PC-9 (cell line): ENCODE results near the gene LSMEM2. TPM values are rescaled to one million over a fixed set of nuclear protein-coding genes. Genes with fewer than 3 reads are reported as not detected.

Experiments used
- BruUV-seq: library from RNA; stranded (reverse); fragments of 400-500 nt; replicated peaks from 2 replicates; lab custom pipeline; 2021; lab: Mats Ljungman, UMichigan
- CTCF ChIA-PET: fragments of 300-600 bp; sonication (Branson Sonifier 250); formaldehyde crosslinking; loops from one replicate; lab custom pipeline; 2022; ENCODE audit warnings: antibody characterized with exemption; lab: Charles Lee
- POLR2A ChIA-PET: fragments of 300-600 bp; sonication (Branson Sonifier 250); formaldehyde crosslinking; loops from one replicate; lab custom pipeline; 2022; ENCODE audit warnings: antibody characterized with exemption; ENCODE audit not compliant: unreplicated experiment; lab: Charles Lee
- DNase-seq, 2 experiments: peaks; one replicate each; pipeline versions ENCODE4 v3.0.0 to v3.0.0-alpha.2; 2015 to 2022; ENCODE audit warnings: mixed read lengths in 1 of 2
- H2AFZ ChIP-seq: fragments of 200-600 bp; sonication (generic); 2 replicates; pipeline ENCODE4 v1.8.1; 2017; ENCODE audit warnings: antibody characterized with exemption
- H3F3A ChIP-seq: fragments of 200-600 bp; sonication (generic); 2 replicates; pipeline ENCODE4 v1.8.1; 2017; ENCODE audit warnings: antibody characterized with exemption, mild to moderate bottlenecking, low read depth; ENCODE audit not compliant: insufficient read depth
- H3K27ac ChIP-seq: fragments of 200-600 bp; sonication (generic); 2 replicates; pipeline ENCODE4 v1.6.1; 2016; ENCODE audit warnings: mixed run types
- H3K27me3 ChIP-seq: fragments of 200-600 bp; sonication (generic); 2 replicates; pipeline ENCODE4 v1.6.1; 2016; ENCODE audit warnings: low read depth, mixed run types; ENCODE audit not compliant: insufficient read depth
- H3K36me3 ChIP-seq: fragments of 200-600 bp; sonication (generic); 2 replicates; pipeline ENCODE4 v1.6.1; 2016; ENCODE audit warnings: low read depth, mixed run types
- H3K4me1 ChIP-seq: fragments of 200-600 bp; sonication (generic); replicated peaks from 2 replicates; pipeline ENCODE4 v1.6.1; 2016; ENCODE audit warnings: mixed run types; ENCODE audit not compliant: insufficient read depth
- H3K4me2 ChIP-seq: fragments of 200-600 bp; sonication (generic); 2 replicates; pipeline ENCODE4 v1.6.1; 2017; ENCODE audit warnings: mixed run types
- H3K4me3 ChIP-seq: fragments of 200-600 bp; sonication (generic); 2 replicates; pipeline ENCODE4 v1.6.1; 2016; ENCODE audit warnings: mixed run types
- H3K79me2 ChIP-seq: fragments of 200-600 bp; sonication (generic); 2 replicates; pipeline ENCODE4 v1.6.1; 2017; ENCODE audit warnings: low read depth, mixed run types
- H3K9me2 ChIP-seq: fragments of 200-600 bp; sonication (generic); 2 replicates; pipeline ENCODE4 v1.8.1; 2017; ENCODE audit warnings: mild to moderate bottlenecking; ENCODE audit not compliant: insufficient read depth
- H3K9me3 ChIP-seq: fragments of 200-600 bp; sonication (generic); 2 replicates; pipeline ENCODE4 v1.8.1; 2016; ENCODE audit warnings: low read depth; ENCODE audit not compliant: insufficient read depth
- H4K20me1 ChIP-seq: fragments of 200-600 bp; sonication (generic); 2 replicates; pipeline ENCODE4 v1.8.1; 2017; ENCODE audit not compliant: insufficient read depth
- EZH2 ChIP-seq: fragments of 200-600 bp; sonication (generic); IDR thresholded peaks from 2 replicates; pipeline ENCODE4 v1.8.0; 2017; ENCODE audit warnings: antibody characterized with exemption, low read depth
- intact Hi-C: fragments of 100-400 bp; cut with micrococcal nuclease; formaldehyde crosslinking; loops from one replicate; pipeline ENCODE4 v1.10.0; 2022; ENCODE audit not compliant: unreplicated experiment
- total RNA-seq: library from RNA; stranded (reverse); gene quantifications from 2 replicates; pipeline ENCODE4 v1.2.3, GENCODE V29; 2021
- TF ChIP-seq, protein P1 (sequence below): fragments of 200-600 bp; sonication (generic); conservative IDR thresholded peaks from 2 replicates; pipeline ENCODE4 v1.6.1; 2017; ENCODE audit warnings: mixed run types, antibody characterized with exemption, mild to moderate bottlenecking, moderate library complexity

The LSMEM2 gene
- total RNA-seq, 1 experiment from 2014 or later, result 0.55 TPM

- no peaks in the 10 kb centered on the region for H3K36me3 ChIP-seq
- peak overlapping the region; percentile 63 for H3K27ac ChIP-seq
- H3K27me3 ChIP-seq, result no peaks in the 10 kb centered on the region
- H3F3A ChIP-seq, result peaks cover 15% of the 10 kb centered on the region
- no peak overlapping the region for H3K4me2 ChIP-seq
- H3K4me3 ChIP-seq, result no peak overlapping the region
- no peak overlapping the region for H2AFZ ChIP-seq
- intact Hi-C loops, result no loop called here
- POLR2A ChIA-PET, result interaction anchor here (0.5 kb wide), 1 partner anchor 100 kb away, joined by 6 read pairs; no protein-coding TSS in a partner anchor
- no peaks in the 10 kb centered on the region; the same call in 1 of the 2 replicates for H4K20me1 ChIP-seq
- TF ChIP-seq, protein P1, sequence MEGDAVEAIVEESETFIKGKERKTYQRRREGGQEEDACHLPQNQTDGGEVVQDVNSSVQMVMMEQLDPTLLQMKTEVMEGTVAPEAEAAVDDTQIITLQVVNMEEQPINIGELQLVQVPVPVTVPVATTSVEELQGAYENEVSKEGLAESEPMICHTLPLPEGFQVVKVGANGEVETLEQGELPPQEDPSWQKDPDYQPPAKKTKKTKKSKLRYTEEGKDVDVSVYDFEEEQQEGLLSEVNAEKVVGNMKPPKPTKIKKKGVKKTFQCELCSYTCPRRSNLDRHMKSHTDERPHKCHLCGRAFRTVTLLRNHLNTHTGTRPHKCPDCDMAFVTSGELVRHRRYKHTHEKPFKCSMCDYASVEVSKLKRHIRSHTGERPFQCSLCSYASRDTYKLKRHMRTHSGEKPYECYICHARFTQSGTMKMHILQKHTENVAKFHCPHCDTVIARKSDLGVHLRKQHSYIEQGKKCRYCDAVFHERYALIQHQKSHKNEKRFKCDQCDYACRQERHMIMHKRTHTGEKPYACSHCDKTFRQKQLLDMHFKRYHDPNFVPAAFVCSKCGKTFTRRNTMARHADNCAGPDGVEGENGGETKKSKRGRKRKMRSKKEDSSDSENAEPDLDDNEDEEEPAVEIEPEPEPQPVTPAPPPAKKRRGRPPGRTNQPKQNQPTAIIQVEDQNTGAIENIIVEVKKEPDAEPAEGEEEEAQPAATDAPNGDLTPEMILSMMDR, result no peak
- no peak for TF ChIP-seq EZH2
- BruUV-seq, result no TSS peak
- CTCF ChIA-PET, result interaction anchor here (0.8 kb wide), 1 partner anchor 24 kb away, joined by 8 read pairs; no protein-coding TSS in a partner anchor
- H3K9me3 ChIP-seq, result no peaks in the 10 kb centered on the region
- DNase-seq, result peak; percentile 49 to 63
- no peaks in the 10 kb centered on the region for H3K9me2 ChIP-seq
- H3K4me1 ChIP-seq, result peaks cover 26% of the 10 kb centered on the region
- peaks cover 20% of the 10 kb centered on the region for H3K79me2 ChIP-seq
Observed at GRCh38 chr3:50251220-50251619, 27.7 kb upstream of the LSMEM2 start.

GRCh38 chr3:50254577-50255250 is 24.2 kb upstream of the LSMEM2 start:
- POLR2A ChIA-PET, result no interaction called here
- Histone ChIP-seq H3K27me3 (no peaks in the 10 kb centered on the region), H3K4me1 (no peaks in the 10 kb centered on the region; the same call in 1 of the 2 replicates), H4K20me1 (no peaks in the 10 kb centered on the region), H3K27ac (no peak overlapping the region), H2AFZ (no peak overlapping the region), H3K9me3 (no peaks in the 10 kb centered on the region), H3K36me3 (no peaks in the 10 kb centered on the region), H3K79me2 (peaks cover 7% of the 10 kb centered on the region), H3F3A (0 out of 2 replicates have a peak, but pooled peaks cover 4% of the 10 kb centered on the region), H3K4me2 (no peak overlapping the region), H3K4me3 (no peak overlapping the region), H3K9me2 (no peaks in the 10 kb centered on the region)
- CTCF ChIA-PET, result interaction anchor here (0.5 to 0.6 kb wide), 2 partner anchors 29 to 45 kb away, joined by 3 read pairs; partner anchors contain the start of genes HYAL3 and NAA80
- intact Hi-C loops, result no loop called here
- BruUV-seq, result no TSS peak
- DNase-seq, result no peak
- TF ChIP-seq, protein P1, result no peak
- TF ChIP-seq EZH2, result no peak

DNA sequence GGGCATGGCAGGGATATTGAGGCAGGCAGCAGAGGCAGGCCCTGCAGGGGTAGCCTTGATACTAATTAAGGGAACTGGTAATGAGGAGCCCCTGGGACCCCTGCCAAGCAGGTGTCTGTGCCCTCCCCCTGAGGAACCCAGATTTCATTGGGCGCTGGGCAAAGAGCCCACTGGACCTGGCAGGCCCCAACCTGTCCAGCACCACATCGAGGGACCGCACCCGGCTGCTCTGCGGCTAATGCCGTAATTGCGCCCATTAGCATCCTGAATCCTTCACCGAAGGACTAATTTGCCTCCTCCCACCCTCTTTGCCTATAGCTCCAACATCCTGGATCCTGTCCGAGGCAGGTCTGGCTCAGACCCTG is 23.7 kb upstream of the LSMEM2 start:
- ChIA-PET CTCF (no interaction called here), POLR2A (no interaction called here)
- Histone ChIP-seq H3K27ac (no peak overlapping the region), H3K4me3 (no peak overlapping the region), H4K20me1 (no peaks in the 10 kb centered on the region), H2AFZ (no peak overlapping the region), H3K9me2 (no peaks in the 10 kb centered on the region), H3K4me1 (no peaks in the 10 kb centered on the region; the same call in 1 of the 2 replicates), H3K9me3 (no peaks in the 10 kb centered on the region), H3K79me2 (peaks cover 3% of the 10 kb centered on the region), H3F3A (0 out of 2 replicates have a peak, but pooled peaks cover 4% of the 10 kb centered on the region), H3K27me3 (no peaks in the 10 kb centered on the region), H3K36me3 (no peaks in the 10 kb centered on the region), H3K4me2 (no peak overlapping the region)
- BruUV-seq, result no TSS peak
- no peak for DNase-seq
- intact Hi-C loops, result no loop called here
- TF ChIP-seq EZH2, result no peak
- TF ChIP-seq, protein P1, result no peak
